ENCODE measurements around the gene ALDH7A1. TPM values are rescaled to one million over a fixed set of nuclear protein-coding genes. Genes with fewer than 3 reads are reported as not detected.

ALDH7A1 gene
- total RNA-seq, 4 donors from 2014 or later, result 35.9 to 89.7 (median 48.2) TPM

- H3K27me3 ChIP-seq, result no peaks in the 10 kb centered on the region
- peak overlapping the region; percentile 77 to 92 (median 86) for H3K27ac ChIP-seq
- DNase-seq, result no peak
- peaks cover 0 to 19% (median 0%) of the 10 kb centered on the region in 3 donors for H3K36me3 ChIP-seq
- peaks cover 5 to 94% (median 27%) of the 10 kb centered on the region in 3 donors for H3K4me1 ChIP-seq
- no peaks in the 10 kb centered on the region for H3K9me3 ChIP-seq
- TF ChIP-seq POLR2A (IDR thresholded peaks at IDR 0.05) (no peak), CTCF (IDR thresholded peaks at IDR 0.05) (no peak)
- intact Hi-C loops (cut with DNase I), result no loop called here
- 57 to 65% methylated on average over 20 to 22 of the region's 22 CpGs for WGBS, 2 donors
- peak overlapping the region; percentile 54 to 76 (median 60) for H3K4me3 ChIP-seq
Observed at GRCh38 chr5:126595486-126596083, 566 bp upstream of the ALDH7A1 start.

- no peak for TF ChIP-seq POLR2A (IDR thresholded peaks at IDR 0.05)
- no peak for TF ChIP-seq CTCF (IDR thresholded peaks at IDR 0.05)
- Histone ChIP-seq H3K36me3 (peaks cover 0 to 59% (median 0%) of the 10 kb centered on the region in 3 donors), H3K27me3 (no peaks in the 10 kb centered on the region), H3K9me3 (no peaks in the 10 kb centered on the region), H3K4me1 (peaks cover 0 to 54% (median 5%) of the 10 kb centered on the region in 3 donors), H3K4me3 (no peak overlapping the region), H3K27ac (no peak overlapping the region)
- DNase-seq, result no peak
- intact Hi-C loops (cut with DNase I), result no loop called here
- WGBS, 2 donors, result 89 to 90% methylated on average over 1 of the region's 1 CpG
Observed at GRCh38 chr5:126591549-126591948, 3.5 kb downstream of the ALDH7A1 start.

- intact Hi-C loops (cut with DNase I), result no loop called here
- WGBS, 2 donors, result 96% methylated on average over 4 of the region's 28 CpGs; no CpG with 5 or more reads in 1 of the 2 donors
- H3K27ac ChIP-seq, result no peak overlapping the region
- DNase-seq, result no peak
- no peaks in the 10 kb centered on the region for H3K27me3 ChIP-seq
- TF ChIP-seq POLR2A (IDR thresholded peaks at IDR 0.05) (no peak), CTCF (IDR thresholded peaks at IDR 0.05) (no peak)
- no peak overlapping the region for H3K4me3 ChIP-seq
- H3K36me3 ChIP-seq, result peaks cover 0 to 78% (median 8%) of the 10 kb centered on the region in 3 donors
- H3K4me1 ChIP-seq, result peaks cover 0 to 36% (median 0%) of the 10 kb centered on the region in 3 donors
- no peaks in the 10 kb centered on the region for H3K9me3 ChIP-seq
Observed at GRCh38 chr5:126589536-126590297, 5.3 kb downstream of the ALDH7A1 start.

GRCh38 chr5:126587551-126588390 is 7.2 kb downstream of the ALDH7A1 start:
- Histone ChIP-seq H3K36me3 (peaks cover 0 to 97% (median 8%) of the 10 kb centered on the region in 3 donors), H3K9me3 (no peaks in the 10 kb centered on the region), H3K4me3 (no peak overlapping the region), H3K4me1 (peaks cover 0 to 17% (median 0%) of the 10 kb centered on the region in 3 donors), H3K27me3 (no peaks in the 10 kb centered on the region), H3K27ac (no peak overlapping the region)
- TF ChIP-seq CTCF (IDR thresholded peaks at IDR 0.05) (no peak), POLR2A (IDR thresholded peaks at IDR 0.05) (no peak)
- 80 to 81% methylated on average over 9 of the region's 9 CpGs for WGBS, 2 donors
- intact Hi-C loops (cut with DNase I), result no loop called here
- no peak for DNase-seq
